ENCODE data around the gene AUH.
"Not testable (repeated sequence)": the region's sequence is repeated elsewhere in the genome, so short reads cannot be mapped to it uniquely, and the experiment has no call there.

The AUH gene

DNA sequence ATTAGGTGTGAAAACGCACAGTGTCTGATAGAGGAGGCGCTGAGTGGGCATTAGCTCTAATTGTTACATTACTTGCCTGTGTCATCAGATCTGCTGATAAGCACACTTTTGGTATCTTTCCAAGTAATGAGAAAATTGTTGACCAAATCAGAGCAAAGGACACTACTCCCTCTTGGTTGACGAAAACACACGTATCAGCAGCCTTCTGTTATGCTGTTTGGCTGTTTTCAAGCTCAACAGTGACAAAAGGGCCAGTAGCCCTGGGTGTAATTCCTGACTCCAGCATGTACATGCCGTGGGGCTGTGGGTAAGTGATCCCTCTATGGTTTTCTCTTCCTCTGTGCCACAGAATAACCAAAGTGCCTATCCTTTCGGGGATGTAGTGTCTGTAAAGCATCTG lies 151.4 kb downstream of the AUH start:
- peaks cover 18% of the 10 kb centered on the region for H3K4me1 ChIP-seq (ENCODE audit: control insufficient read depth, insufficient read depth, low read length)
- no peaks in the 10 kb centered on the region for H3K9me3 ChIP-seq (ENCODE audit: control insufficient read depth in 2 of 2, low read length in 2 of 2)
- H3K4me3 ChIP-seq (ENCODE audit: low read length in 2 of 2), result no peak overlapping the region
- H3K27me3 ChIP-seq (ENCODE audit: control insufficient read depth in 1 of 2, insufficient read depth in 2 of 2, low read length in 2 of 2), result no peaks in the 10 kb centered on the region
- H3K27ac ChIP-seq (ENCODE audit: low read length), result no peak overlapping the region
- H3K36me3 ChIP-seq (ENCODE audit: control insufficient read depth in 2 of 2, insufficient read depth in 2 of 2, low read length in 2 of 2), result peaks cover 0 to 3% of the 10 kb centered on the region in 2 donors
- H3K9ac ChIP-seq (ENCODE audit: low read length in 2 of 2), result no peak overlapping the region

DNA sequence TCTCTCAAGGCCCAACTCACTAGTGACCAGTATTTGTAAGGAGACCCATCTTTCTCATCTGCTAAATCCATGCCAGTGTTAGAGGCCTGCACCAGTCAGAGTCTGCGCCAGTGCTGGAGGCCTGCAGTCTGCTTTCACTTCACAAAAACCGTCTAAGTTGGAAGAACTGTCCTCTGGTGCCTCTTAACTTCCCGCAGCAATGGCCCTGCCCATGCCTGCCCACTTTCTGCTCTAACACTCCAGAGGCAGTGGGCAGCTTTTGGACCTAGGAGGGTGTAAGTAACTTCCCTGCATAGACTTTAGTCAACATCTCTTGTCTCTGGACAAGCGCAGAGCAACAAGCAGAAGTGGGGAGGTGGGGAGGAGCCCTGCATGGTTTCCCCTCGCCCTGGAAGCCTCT lies 152.9 kb downstream of the AUH start:
- Histone ChIP-seq H3K27me3 (ENCODE audit: control insufficient read depth in 1 of 2, insufficient read depth in 2 of 2, low read length in 2 of 2) (no peaks in the 10 kb centered on the region), H3K36me3 (ENCODE audit: control insufficient read depth in 2 of 2, insufficient read depth in 2 of 2, low read length in 2 of 2) (peaks cover 0 to 3% of the 10 kb centered on the region in 2 donors), H3K4me3 (ENCODE audit: low read length in 2 of 2) (no peak overlapping the region), H3K4me1 (ENCODE audit: control insufficient read depth, insufficient read depth, low read length) (peaks cover 18% of the 10 kb centered on the region), H3K9ac (ENCODE audit: low read length in 2 of 2) (no peak overlapping the region), H3K27ac (ENCODE audit: low read length) (peak overlapping the region; percentile 67), H3K9me3 (ENCODE audit: control insufficient read depth in 2 of 2, low read length in 2 of 2) (no peaks in the 10 kb centered on the region)

GRCh38 chr9:91208419-91208745 lies 153.3 kb downstream of the AUH start:
- Histone ChIP-seq H3K4me3 (ENCODE audit: low read length in 2 of 2) (peak overlapping the region; percentile 15 to 59), H3K9ac (ENCODE audit: low read length in 2 of 2) (no peak overlapping the region), H3K27me3 (ENCODE audit: control insufficient read depth in 1 of 2, insufficient read depth in 2 of 2, low read length in 2 of 2) (no peaks in the 10 kb centered on the region), H3K36me3 (ENCODE audit: control insufficient read depth in 2 of 2, insufficient read depth in 2 of 2, low read length in 2 of 2) (peaks cover 0 to under 1% of the 10 kb centered on the region in 2 donors), H3K27ac (ENCODE audit: low read length) (peak overlapping the region; percentile 67), H3K4me1 (ENCODE audit: control insufficient read depth, insufficient read depth, low read length) (peaks cover 18% of the 10 kb centered on the region), H3K9me3 (ENCODE audit: control insufficient read depth in 2 of 2, low read length in 2 of 2) (no peaks in the 10 kb centered on the region)

DNA sequence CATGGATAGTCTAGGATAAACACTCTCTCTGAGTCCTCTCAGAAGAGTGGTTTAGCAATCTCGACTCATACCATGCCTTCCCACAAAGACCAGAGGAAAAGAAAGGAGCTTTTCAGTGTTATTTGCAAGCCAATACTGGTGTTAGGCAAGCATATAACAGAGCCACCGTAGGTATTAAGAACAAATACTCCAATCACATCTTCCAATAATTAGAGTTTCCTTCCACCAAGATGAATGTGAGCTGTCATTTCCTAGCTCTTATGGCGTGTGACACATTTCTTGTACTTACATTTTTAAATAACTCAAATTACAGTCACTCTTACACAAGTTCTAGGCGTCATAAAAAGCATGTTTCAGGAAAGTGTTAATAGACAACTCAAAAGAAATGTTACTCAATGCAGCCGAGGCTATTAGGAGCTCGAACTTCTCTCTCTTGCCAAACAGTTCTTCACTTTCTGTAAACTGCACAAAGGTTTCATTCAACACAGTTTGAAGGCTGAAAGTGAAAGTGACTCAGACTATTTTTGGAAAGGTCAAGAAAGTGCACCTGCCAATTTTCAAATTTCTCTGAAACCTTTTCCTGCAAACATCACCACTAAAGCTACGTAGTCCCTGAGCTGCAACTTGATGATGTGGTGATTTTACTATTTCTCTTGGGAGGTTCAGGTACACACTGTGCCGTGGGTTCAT lies 153.8 kb downstream of the AUH start:
- no peaks in the 10 kb centered on the region for H3K9me3 ChIP-seq (ENCODE audit: control insufficient read depth in 2 of 2, low read length in 2 of 2)
- H3K9ac ChIP-seq (ENCODE audit: low read length in 2 of 2), result peak overlapping the region in 1 of 2 donors; percentile 32
- H3K4me1 ChIP-seq (ENCODE audit: control insufficient read depth, insufficient read depth, low read length), result peaks cover 18% of the 10 kb centered on the region
- no peaks in the 10 kb centered on the region for H3K27me3 ChIP-seq (ENCODE audit: control insufficient read depth in 1 of 2, insufficient read depth in 2 of 2, low read length in 2 of 2)
- peak overlapping the region; percentile 15 to 59 for H3K4me3 ChIP-seq (ENCODE audit: low read length in 2 of 2)
- no peaks in the 10 kb centered on the region for H3K36me3 ChIP-seq (ENCODE audit: control insufficient read depth in 2 of 2, insufficient read depth in 2 of 2, low read length in 2 of 2)
- H3K27ac ChIP-seq (ENCODE audit: low read length), result peak overlapping the region; percentile 67

- H3K9ac ChIP-seq (ENCODE audit: low read length in 2 of 2), result peak overlapping the region in 1 of 2 donors; percentile 32
- H3K27me3 ChIP-seq (ENCODE audit: control insufficient read depth in 1 of 2, insufficient read depth in 2 of 2, low read length in 2 of 2), result no peaks in the 10 kb centered on the region
- no peaks in the 10 kb centered on the region for H3K9me3 ChIP-seq (ENCODE audit: control insufficient read depth in 2 of 2, low read length in 2 of 2)
- peak overlapping the region in 1 of 2 donors; percentile 59 for H3K4me3 ChIP-seq (ENCODE audit: low read length in 2 of 2)
- peaks cover 18% of the 10 kb centered on the region for H3K4me1 ChIP-seq (ENCODE audit: control insufficient read depth, insufficient read depth, low read length)
- H3K27ac ChIP-seq (ENCODE audit: low read length), result peak overlapping the region; percentile 67
- H3K36me3 ChIP-seq (ENCODE audit: control insufficient read depth in 2 of 2, insufficient read depth in 2 of 2, low read length in 2 of 2), result no peaks in the 10 kb centered on the region
Measured at GRCh38 chr9:91207397-91207728, 154.4 kb downstream of the AUH start.

DNA sequence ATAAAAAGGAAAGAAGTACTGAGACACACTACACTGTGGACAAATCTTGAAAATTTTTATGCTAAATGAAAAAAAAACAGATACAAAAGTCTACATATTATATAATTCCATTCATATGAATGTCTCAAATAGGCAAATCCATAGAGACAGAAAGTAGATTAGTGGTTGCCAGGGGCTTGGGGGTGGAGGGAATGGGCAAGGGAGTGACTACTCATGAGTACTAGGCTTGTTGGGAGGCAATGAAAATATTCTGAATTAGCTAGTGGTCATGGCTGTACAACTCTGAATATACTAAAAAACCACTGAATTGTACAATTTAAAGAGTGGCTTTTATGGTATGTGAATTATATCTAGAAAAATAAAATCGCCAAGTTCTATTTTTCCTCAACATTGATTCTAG lies 154.9 kb downstream of the AUH start:
- Histone ChIP-seq H3K4me1 (ENCODE audit: control insufficient read depth, insufficient read depth, low read length) (peaks cover 18% of the 10 kb centered on the region), H3K4me3 (ENCODE audit: low read length in 2 of 2) (no peak overlapping the region), H3K27ac (ENCODE audit: low read length) (peak overlapping the region; percentile 67), H3K27me3 (ENCODE audit: control insufficient read depth in 1 of 2, insufficient read depth in 2 of 2, low read length in 2 of 2) (no peaks in the 10 kb centered on the region), H3K36me3 (ENCODE audit: control insufficient read depth in 2 of 2, insufficient read depth in 2 of 2, low read length in 2 of 2) (no peaks in the 10 kb centered on the region), H3K9ac (ENCODE audit: low read length in 2 of 2) (no peak overlapping the region), H3K9me3 (ENCODE audit: control insufficient read depth in 2 of 2, low read length in 2 of 2) (no peaks in the 10 kb centered on the region)

DNA sequence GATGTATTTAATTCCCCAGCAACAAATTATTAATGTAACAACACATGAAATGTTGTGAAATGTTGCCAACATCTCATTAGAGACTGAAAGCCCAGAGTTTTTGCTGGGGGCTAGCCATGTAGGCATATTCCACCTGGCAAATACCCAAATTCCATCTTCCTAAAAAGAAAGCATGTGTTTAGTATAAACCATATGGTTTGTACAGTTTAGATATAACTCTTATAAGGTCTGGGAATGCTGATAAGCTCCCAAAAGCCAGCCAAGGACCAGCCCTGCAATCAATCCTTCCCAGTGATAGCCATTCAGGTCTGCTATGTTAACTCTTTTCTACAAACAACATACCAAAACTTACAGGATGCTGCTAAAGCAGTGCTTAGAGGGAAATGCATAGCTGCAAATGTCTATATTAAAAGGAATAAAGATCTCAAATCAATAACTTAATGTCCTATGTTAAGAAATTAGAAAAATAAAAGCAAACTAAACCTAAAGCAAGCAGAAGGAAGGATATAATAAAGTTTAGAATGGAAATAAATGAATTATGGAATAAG lies 158.9 kb downstream of the AUH start:
- H3K4me3 ChIP-seq (ENCODE audit: low read length in 2 of 2), result no peak overlapping the region
- H3K27ac ChIP-seq (ENCODE audit: low read length), result no peak overlapping the region
- H3K4me1 ChIP-seq (ENCODE audit: control insufficient read depth, insufficient read depth, low read length), result peaks cover 9% of the 10 kb centered on the region
- H3K36me3 ChIP-seq (ENCODE audit: control insufficient read depth in 2 of 2, insufficient read depth in 2 of 2, low read length in 2 of 2), result no peaks in the 10 kb centered on the region
- H3K27me3 ChIP-seq (ENCODE audit: control insufficient read depth in 1 of 2, insufficient read depth in 2 of 2, low read length in 2 of 2), result no peaks in the 10 kb centered on the region
- no peaks in the 10 kb centered on the region for H3K9me3 ChIP-seq (ENCODE audit: control insufficient read depth in 2 of 2, low read length in 2 of 2)
- no peak overlapping the region for H3K9ac ChIP-seq (ENCODE audit: low read length in 2 of 2)

DNA sequence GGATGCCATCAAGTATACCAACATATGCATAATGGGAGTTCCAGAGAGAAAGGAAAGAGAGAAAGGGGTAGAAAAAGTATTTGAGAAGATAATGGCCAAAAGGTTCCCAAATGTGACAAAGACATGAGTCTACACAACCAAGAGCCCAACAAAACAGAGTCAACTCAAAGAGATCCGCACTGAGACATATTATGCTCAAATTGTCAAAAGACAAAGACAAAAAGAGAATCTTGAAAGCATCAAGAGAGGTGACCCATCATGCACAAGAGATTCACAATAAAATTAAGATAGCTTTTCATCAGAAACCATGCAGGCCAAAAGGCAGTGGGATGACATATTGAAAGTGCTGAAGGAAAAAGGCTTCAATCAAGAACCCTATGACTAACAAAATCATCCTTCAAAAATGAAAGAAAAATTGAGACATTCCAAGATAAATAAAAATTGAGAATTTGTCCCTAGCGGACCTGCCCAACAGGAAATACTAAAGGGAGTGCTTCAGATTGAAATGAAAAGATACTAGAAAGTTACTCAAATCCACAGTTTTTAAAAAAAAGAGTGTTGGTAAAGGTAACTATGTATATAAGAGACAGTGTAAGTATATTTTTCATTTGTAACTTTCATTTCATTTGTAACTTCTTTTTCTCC lies 160.9 kb downstream of the AUH start:
- H3K27me3 ChIP-seq (ENCODE audit: control insufficient read depth in 1 of 2, insufficient read depth in 2 of 2, low read length in 2 of 2), result no peaks in the 10 kb centered on the region
- peaks cover 6% of the 10 kb centered on the region for H3K4me1 ChIP-seq (ENCODE audit: control insufficient read depth, insufficient read depth, low read length)
- H3K9ac ChIP-seq (ENCODE audit: low read length in 2 of 2), result no peak overlapping the region
- no peak overlapping the region for H3K4me3 ChIP-seq (ENCODE audit: low read length in 2 of 2)
- H3K9me3 ChIP-seq (ENCODE audit: control insufficient read depth in 2 of 2, low read length in 2 of 2), result no peaks in the 10 kb centered on the region
- no peaks in the 10 kb centered on the region for H3K36me3 ChIP-seq (ENCODE audit: control insufficient read depth in 2 of 2, insufficient read depth in 2 of 2, low read length in 2 of 2)
- H3K27ac ChIP-seq (ENCODE audit: low read length), result no peak overlapping the region

GRCh38 chr9:91199739-91200497 lies 161.8 kb downstream of the AUH start:
- Histone ChIP-seq H3K4me1 (ENCODE audit: control insufficient read depth, insufficient read depth, low read length) (peaks cover 12% of the 10 kb centered on the region), H3K4me3 (ENCODE audit: low read length in 2 of 2) (no peak overlapping the region), H3K9me3 (ENCODE audit: control insufficient read depth in 2 of 2, low read length in 2 of 2) (no peaks in the 10 kb centered on the region), H3K9ac (ENCODE audit: low read length in 2 of 2) (no peak overlapping the region), H3K27me3 (ENCODE audit: control insufficient read depth in 1 of 2, insufficient read depth in 2 of 2, low read length in 2 of 2) (no peaks in the 10 kb centered on the region), H3K27ac (ENCODE audit: low read length) (no peak overlapping the region), H3K36me3 (ENCODE audit: control insufficient read depth in 2 of 2, insufficient read depth in 2 of 2, low read length in 2 of 2) (no peaks in the 10 kb centered on the region)

GRCh38 chr9:91198881-91199280 lies 162.8 kb downstream of the AUH start:
- not testable (repeated sequence) for H3K4me3 ChIP-seq (ENCODE audit: low read length in 2 of 2); H3K27ac ChIP-seq (ENCODE audit: low read length); H3K9me3 ChIP-seq (ENCODE audit: control insufficient read depth in 2 of 2, low read length in 2 of 2); H3K36me3 ChIP-seq (ENCODE audit: control insufficient read depth in 2 of 2, insufficient read depth in 2 of 2, low read length in 2 of 2); H3K9ac ChIP-seq (ENCODE audit: low read length in 2 of 2); H3K27me3 ChIP-seq (ENCODE audit: control insufficient read depth in 1 of 2, insufficient read depth in 2 of 2, low read length in 2 of 2)
- H3K4me1 ChIP-seq (ENCODE audit: control insufficient read depth, insufficient read depth, low read length), result peaks cover 22% of the 10 kb centered on the region

Data from stomach smooth muscle (tissue), 2 donors.